Measurements from ENCODE around the gene SLC34A1.

SLC34A1 gene

GRCh38 chr5:177388521-177389052 is 4.4 kb downstream of the SLC34A1 start:
- DNase-seq (ENCODE audit: low spot score): no peak

DNA sequence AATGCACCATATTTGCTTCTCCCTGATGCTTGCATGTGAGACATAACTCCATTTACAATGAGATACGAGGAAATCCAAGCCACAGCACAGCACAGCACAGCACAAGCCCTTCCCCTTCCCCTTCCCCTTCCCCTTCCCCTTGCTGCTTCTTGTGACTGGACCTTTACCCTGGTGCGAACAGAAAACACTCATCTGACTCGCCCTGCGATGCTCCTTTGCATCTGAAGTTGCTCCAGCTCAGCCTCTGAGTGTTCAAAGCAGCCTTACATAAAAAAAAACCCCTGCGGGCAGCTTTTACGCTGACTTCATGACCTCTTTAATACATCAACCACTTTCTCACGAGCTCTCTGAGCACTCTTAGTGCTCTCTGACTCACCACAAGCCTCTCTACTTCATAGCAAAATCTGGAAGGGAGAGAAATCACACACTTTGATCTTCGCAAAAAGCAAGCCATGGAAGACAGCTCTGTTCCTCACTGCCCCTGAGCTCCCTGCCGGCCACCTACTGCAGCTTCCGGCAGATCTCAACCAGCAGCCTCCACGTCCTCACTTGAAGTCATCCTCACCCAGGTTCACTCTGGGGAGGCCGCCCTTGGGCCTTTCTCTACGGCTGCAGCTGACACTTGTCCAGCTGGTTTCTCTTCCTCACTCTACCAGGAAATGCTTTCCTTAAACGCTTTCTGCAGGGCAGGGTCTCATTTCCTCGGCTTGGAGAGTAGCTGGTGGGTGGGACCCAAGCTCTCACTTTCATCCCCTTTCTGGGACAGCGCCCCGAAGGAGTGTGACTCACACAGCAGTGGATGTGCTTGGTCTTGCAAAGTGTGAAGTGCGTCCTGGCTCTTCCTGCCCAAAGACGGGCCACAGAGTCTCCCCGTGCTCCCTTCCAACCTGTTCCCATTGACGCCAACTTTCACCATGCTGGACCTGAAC is 5.3 kb downstream of the SLC34A1 start:
- no peak for DNase-seq (ENCODE audit: low spot score)

- DNase-seq (ENCODE audit: low spot score): peak; percentile 59
Measured at GRCh38 chr5:177390363-177391300, 6.4 kb downstream of the SLC34A1 start.

- no peak for DNase-seq (ENCODE audit: low spot score)
Measured at GRCh38 chr5:177392765-177393164, 8.5 kb downstream of the SLC34A1 start.

GRCh38 chr5:177393206-177393765 is 9.1 kb downstream of the SLC34A1 start:
- no peak for DNase-seq (ENCODE audit: low spot score)

DNA sequence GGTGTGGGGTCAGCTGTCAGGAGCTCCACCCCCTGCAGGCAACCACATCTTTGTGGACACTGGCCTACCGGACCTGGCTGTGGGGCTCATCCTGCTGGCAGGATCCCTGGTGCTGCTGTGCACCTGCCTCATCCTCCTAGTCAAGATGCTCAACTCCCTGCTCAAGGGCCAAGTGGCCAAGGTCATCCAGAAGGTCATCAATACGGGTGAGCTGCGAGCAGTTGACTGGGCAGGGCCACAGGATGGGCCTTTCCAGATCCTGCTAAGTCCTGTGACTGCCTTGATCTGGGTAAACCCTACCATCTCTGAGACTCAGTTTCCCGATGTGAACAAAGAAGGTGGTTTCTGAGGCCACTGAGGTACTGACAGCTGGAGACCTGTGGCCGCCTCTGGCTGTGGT is 9.8 kb downstream of the SLC34A1 start:
- no peak for DNase-seq (ENCODE audit: low spot score)

DNA sequence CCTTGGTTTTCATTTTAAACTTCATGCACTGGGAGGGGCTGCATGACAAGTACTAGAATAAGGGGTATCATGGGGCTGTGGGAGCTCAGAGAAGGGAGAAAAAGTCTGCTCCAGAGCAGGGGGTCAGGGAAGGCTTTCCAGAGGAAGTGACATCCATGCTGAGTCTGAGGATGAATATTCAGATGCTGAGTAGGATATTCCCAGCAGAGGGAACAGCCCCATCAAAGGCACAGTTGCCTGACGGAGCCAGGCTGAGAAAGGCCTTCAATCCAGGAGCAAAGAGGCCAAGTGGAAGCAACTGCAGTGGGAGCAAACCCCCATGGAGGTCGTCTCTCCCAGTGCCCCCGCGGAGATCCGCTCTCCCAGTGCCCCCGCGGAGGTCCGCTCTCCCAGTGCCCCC is 11.8 kb downstream of the SLC34A1 start:
- DNase-seq (ENCODE audit: low spot score): no peak

- no peak for DNase-seq (ENCODE audit: low spot score)
Measured at GRCh38 chr5:177396807-177397206, 12.6 kb downstream of the SLC34A1 start.

- no peak for DNase-seq (ENCODE audit: low spot score)
Measured at GRCh38 chr5:177397875-177398390, 13.7 kb downstream of the SLC34A1 start.

- no peak for DNase-seq (ENCODE audit: low spot score)
Measured at GRCh38 chr5:177399997-177400868, 16.0 kb downstream of the SLC34A1 start, which contains the start of gene PFN3. PFN3 (minus strand) TSS chr5:177400661; CDS start chr5:177400576, 85 bp downstream.

DNA sequence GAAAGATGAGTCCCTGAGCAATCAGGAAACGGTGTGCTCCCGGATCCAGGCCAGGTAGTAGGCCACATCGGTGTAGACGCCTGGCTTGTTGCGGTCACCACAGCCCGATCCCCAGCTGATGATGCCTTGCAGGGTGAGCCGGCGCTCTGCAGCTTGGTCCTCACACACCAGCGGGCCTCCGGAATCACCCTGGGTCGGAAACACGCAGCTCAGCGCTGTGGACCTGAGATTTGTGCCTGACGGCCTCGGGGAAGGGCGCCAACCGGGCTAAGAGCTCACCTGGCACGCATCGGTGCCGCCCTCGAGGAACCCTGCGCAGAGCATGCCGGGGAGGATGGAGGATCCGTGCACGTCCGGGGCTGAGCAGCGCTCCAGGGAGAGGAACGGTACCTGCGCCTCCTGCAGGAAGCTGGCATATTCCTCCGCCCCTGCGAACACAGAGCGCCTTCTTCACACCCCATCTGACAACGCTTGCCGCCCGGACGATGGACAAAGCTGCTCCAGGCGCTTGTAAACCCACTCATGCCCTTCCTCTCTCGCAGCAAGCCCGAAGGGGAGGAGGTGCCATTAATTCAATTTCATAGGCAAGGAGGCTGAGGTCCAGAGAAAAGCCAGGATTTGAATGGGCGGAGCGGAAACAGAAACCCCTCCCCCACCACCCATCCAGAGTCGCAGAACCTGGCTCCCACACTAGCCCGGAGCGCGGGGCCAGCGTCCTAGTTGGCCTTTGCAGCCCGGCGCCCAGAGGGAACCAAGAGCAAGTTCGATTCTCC is 18.2 kb downstream of the SLC34A1 start:
- no peak for DNase-seq (ENCODE audit: low spot score)

- no peak for DNase-seq (ENCODE audit: low spot score)
Measured at GRCh38 chr5:177403102-177403791, 19.0 kb downstream of the SLC34A1 start.

DNA sequence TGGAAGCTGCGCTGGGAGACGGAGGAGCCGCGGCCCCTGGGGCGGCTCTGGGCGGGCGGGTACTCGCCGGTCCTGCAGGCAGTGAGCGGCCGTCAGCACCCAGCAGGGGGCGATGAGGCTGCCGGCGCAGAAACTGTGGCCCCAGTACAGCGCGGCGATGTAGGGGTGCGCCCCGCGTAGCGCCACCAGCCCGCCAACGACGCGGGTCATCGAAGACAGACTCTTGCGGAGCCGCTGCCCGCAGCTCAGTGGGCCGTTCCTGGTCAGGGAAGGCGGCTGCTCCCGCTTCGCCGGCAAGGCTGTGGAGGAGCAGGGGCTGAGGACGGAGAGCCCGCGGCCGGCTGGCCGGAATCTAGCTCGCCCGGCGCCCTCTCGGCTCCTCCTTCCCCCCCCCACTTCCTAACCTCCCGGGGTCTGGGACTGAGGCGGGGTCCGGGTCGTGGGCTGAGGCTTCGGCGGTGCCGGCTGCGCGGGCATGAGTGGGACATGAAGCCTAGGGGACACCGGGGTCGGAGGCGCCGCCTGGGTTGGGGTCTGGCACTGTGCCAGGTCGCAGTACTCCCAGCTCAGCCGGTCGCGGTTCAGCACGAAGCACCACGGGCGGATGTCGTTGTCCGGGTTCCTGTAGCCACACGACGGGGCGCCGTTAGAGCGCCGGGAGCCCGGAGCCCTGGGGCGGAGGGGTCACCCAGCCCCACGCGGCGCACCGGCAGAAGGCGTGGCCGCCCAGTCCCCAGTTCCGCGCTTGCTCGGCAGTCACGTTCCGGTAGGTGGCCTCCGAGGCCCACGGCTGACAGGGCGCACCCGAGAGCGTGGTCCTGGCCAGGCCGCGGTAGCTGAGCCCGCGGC is 19.8 kb downstream of the SLC34A1 start:
- DNase-seq (ENCODE audit: low spot score): peak; percentile 50

GRCh38 chr5:177404641-177405179 is 20.5 kb downstream of the SLC34A1 start:
- DNase-seq (ENCODE audit: low spot score): no peak

DNA sequence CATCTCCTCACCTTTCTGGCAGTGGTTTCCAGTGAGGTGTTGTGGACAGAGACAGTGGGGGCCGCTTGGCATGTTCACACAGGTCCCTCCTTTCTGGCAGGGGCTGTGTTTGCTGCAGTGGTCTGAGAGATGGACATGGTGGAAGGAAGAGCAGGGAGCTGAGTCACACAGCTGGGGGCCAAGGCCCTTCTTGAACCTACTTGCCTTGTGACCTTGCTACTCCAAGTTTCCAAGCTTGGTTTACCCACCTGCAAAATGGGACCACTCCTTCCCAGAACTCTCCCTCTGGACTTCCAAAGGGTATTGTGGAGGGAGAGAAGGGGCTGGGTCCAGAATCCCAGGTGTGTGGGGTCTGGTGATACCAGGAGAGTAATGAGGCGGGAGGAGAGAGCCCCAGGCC is 21.1 kb downstream of the SLC34A1 start:
- DNase-seq (ENCODE audit: low spot score): no peak

GRCh38 chr5:177405805-177406204 is 21.6 kb downstream of the SLC34A1 start:
- no peak for DNase-seq (ENCODE audit: low spot score)

DNA sequence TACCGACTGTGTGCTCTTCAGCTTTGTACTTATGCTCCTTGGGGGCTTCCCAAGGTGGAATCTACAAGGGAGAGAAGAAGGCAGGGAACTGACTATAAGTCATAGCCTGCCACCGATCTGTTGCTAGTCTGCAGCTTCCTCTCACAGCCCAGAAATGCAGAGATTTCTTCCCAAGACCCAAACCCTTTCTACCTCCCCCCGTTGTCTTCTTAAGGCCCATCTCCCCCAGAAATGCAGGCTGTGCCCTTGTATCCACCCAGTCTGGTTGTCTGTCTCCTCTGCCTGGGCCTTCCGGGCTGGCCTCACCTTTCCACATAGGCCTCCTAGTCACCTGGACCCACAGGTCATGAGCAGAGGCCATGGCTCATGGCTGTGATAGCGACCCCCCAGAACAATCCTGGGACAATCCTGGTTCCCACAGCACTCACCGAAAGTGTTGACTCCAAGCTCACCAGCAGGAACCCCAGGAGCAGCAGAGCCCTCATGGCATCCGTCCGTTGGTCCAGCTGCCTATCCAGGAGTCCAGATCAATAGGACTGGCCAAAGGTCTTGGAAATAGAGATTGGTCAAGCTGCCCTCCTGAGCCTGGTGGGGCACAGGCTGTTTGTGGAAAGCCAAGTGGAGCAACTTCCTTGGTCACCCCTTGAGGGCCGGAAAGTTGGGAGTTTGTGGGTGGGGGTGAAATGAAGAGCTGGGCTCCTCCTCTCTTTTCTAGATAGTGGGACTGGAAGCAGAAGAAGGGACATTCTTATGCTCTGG is 25.0 kb downstream of the SLC34A1 start, which contains the start of gene F12:
Gene F12, minus strand, starts transcription at position 522 of the 759 bp plus-strand sequence. Its CDS starts 37 bp downstream, at position 485.
- no peak for DNase-seq (ENCODE audit: low spot score)

All from globus pallidus (tissue), 1 donor.